Right atrium auricular region (tissue), 2 donors: ENCODE results near the gene ITGAV. TPM values are rescaled to one million over a fixed set of nuclear protein-coding genes. Genes with fewer than 3 reads are reported as not detected.

Experiments
- DNase-seq: peaks from one replicate; pipeline ENCODE4 v3.0.0-alpha.2; 2019; ENCODE audit warnings: low spot score
- H3K27ac ChIP-seq, 2 donors: fragments of 200-600 bp; sonication (generic); 1 replicate in 1 of 2; 2 replicates in 1 of 2; pipeline ENCODE4 v1.5.1; 2016 to 2019
- H3K27me3 ChIP-seq, 2 donors: fragments of 200-600 bp; sonication (generic); one replicate each; pipeline versions ENCODE4 v1.5.1 to v1.6.0; 2017 to 2019
- H3K36me3 ChIP-seq: fragments of 200-600 bp; sonication (generic); one replicate; pipeline ENCODE4 v1.5.1; 2016
- H3K4me1 ChIP-seq, 2 donors: fragments of 200-600 bp; sonication (generic); one replicate each; pipeline versions ENCODE4 v1.5.1 to v1.6.0; 2017 to 2019
- H3K4me3 ChIP-seq, 2 donors: fragments of 200-600 bp; sonication (generic); 1 replicate in 1 of 2; 2 replicates in 1 of 2; pipeline ENCODE4 v1.5.1; 2017 to 2019; ENCODE audit warnings: mild to moderate bottlenecking in 1 of 2, moderate library complexity in 1 of 2
- H3K9me3 ChIP-seq, 2 donors: fragments of 200-600 bp; sonication (generic); one replicate each; pipeline ENCODE4 v1.5.1; 2019
- CTCF ChIP-seq, 2 donors: fragments of 200-600 bp; sonication (generic); IDR thresholded peaks; one replicate each; pipeline ENCODE4 v1.5.1; 2019; ENCODE audit warnings: antibody characterized with exemption in 2 of 2
- total RNA-seq, 2 donors: library from RNA; depleted of rRNA; stranded (reverse); fragments of >200 nt; gene quantifications; one replicate each; pipeline ENCODE4 v1.1.0, GENCODE V29; 2016

The ITGAV gene
- total RNA-seq, 2 donors from 2014 or later, result 79.8 to 152 TPM

- Histone ChIP-seq H3K27me3 (no peaks in the 10 kb centered on the region), H3K9me3 (peaks cover 0 to 4% of the 10 kb centered on the region in 2 donors), H3K4me1 (no peaks in the 10 kb centered on the region), H3K36me3 (no peaks in the 10 kb centered on the region), H3K4me3 (no peak overlapping the region), H3K27ac (no peak overlapping the region)
- DNase-seq, result no peak
- TF ChIP-seq CTCF (IDR thresholded peaks at IDR 0.05), result no peak
Measured at GRCh38 chr2:186726938-186727337, 137.1 kb downstream of the ITGAV start.

DNA sequence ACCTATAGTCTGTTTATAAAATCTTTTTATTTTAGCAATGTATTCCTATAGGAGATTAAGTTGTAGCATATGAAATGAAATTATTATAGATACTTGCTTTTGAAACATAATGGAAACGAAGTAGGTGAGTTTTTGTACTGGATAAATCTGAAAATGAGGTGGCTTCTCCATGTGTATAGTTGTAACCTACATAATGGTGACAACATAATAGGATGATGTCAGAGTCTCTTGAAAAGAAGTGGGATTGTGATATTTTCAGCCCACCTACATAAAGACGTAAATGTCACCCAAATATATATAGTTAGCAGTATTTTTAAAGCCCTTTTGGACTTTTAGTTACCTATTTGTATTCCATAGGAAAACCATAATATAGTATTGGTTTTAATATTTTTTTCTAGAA, 138.8 kb downstream of the ITGAV start:
- no peak for TF ChIP-seq CTCF (IDR thresholded peaks at IDR 0.05)

More for the DNA sequence above, 138.8 kb downstream of the ITGAV start:
- Histone ChIP-seq H3K27me3 (no peaks in the 10 kb centered on the region), H3K4me3 (no peak overlapping the region), H3K27ac (no peak overlapping the region), H3K4me1 (no peaks in the 10 kb centered on the region), H3K36me3 (no peaks in the 10 kb centered on the region), H3K9me3 (peaks cover 0 to 4% of the 10 kb centered on the region in 2 donors)
- DNase-seq, result no peak

Other genes starting within 250 kb of the ITGAV start
- gene ZC3H15, start 103.8 kb upstream of the ITGAV start, total RNA-seq, result 10 to 100 TPM; 38.3 to 41.6 TPM
- gene FAM171B, start 104.0 kb downstream of the ITGAV start, total RNA-seq, result 1 to 10 TPM; 5.0 TPM